ENCODE data around the gene SRMS.
"Not testable (repeated sequence)": the region's sequence is repeated elsewhere in the genome, so short reads cannot be mapped to it uniquely, and the experiment has no call there.

Gene SRMS

DNA sequence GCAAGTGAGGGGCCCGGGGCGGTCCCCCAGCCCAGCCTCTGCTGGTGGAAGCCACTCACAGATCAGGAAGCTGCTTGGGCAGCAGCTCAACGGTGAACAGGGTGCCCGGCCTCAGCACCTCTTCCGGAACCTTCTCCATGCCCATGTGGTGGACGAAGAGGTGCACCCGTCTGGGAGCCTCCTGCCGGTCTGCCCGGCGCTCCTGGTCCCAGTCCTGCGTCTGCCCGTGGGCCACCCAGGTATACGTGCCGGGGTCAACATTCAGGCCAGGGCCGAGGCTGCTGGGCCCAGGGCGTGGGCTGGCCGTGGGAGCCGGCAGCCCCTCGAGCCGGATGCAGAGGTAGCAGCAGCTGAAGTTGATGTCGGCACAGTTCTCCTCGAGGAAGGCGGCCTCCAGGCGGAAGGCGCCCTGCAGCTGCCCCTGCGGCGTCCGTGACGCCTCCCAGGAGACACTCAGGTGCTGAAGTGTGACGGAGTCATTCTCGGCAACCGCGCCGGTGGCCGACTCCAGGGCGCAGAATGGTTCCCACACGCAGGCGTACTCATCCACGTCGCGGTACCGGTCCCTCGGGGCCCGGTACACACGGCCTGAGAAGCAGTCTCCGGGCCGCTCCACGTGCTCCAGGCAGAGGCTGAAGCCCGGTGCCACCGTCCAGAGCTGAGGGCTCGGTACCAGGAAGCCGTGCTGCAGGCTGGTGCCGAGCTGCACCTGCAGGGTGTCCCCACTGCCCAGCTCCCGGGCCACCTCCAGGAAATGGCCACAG is 15.1 kb upstream of the SRMS start:
- DNase-seq (ENCODE audit: low spot score): no peak
- TF ChIP-seq CTCF (IDR thresholded peaks at IDR 0.05; ENCODE audit: borderline replicate concordance, control extremely low read depth, extremely low read depth, insufficient read depth, missing control alignments): no peak
- in situ Hi-C loops (cut with MboI; ENCODE audit: low sequenced_read_pairs, unreplicated experiment): no loop called here

- in situ Hi-C loops (cut with MboI; ENCODE audit: low sequenced_read_pairs, unreplicated experiment): no loop called here
- DNase-seq (ENCODE audit: low spot score): no peak
- TF ChIP-seq CTCF (IDR thresholded peaks at IDR 0.05; ENCODE audit: borderline replicate concordance, control extremely low read depth, extremely low read depth, insufficient read depth, missing control alignments): no peak
Observed at GRCh38 chr20:63561624-63562396, 14.3 kb upstream of the SRMS start.

DNA sequence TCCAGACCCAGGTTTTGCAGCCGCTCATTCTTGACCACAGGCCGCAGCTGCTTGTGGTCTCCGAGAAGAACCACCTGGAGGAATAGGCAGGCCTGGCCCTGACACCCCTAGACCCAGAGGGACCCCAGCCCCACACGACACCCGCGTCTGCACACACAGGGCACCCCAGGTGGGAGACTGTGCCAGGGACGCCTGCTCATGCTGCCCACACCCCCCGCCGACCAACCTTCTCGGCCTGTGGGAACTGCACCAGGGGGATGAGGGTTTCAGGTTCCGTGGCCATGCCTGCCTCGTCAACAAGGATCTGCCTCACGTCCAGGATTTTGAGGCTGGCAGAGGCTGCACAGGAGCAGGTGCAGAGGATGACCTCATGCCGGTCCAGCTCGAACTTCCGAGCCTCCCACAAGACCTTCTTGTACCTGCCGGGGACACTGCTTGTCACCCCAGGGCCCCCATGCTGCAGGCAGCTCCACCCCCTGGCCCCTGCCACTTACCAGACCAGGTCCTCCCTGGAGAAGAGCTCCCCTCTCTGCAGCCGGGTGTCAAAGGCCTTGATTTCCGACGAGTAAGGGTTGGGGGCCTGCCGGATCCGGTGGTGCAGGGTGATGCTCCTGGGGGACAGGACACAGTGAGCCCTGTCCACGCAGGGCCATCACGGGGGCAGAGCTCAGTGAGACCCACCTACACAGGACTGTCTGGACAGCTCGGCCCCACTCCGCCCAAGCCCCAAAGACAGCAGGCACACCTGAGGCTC is 13.5 kb upstream of the SRMS start:
- DNase-seq (ENCODE audit: low spot score): no peak
- no peak for TF ChIP-seq CTCF (IDR thresholded peaks at IDR 0.05; ENCODE audit: borderline replicate concordance, control extremely low read depth, extremely low read depth, insufficient read depth, missing control alignments)
- in situ Hi-C loops (cut with MboI; ENCODE audit: low sequenced_read_pairs, unreplicated experiment): no loop called here

DNA sequence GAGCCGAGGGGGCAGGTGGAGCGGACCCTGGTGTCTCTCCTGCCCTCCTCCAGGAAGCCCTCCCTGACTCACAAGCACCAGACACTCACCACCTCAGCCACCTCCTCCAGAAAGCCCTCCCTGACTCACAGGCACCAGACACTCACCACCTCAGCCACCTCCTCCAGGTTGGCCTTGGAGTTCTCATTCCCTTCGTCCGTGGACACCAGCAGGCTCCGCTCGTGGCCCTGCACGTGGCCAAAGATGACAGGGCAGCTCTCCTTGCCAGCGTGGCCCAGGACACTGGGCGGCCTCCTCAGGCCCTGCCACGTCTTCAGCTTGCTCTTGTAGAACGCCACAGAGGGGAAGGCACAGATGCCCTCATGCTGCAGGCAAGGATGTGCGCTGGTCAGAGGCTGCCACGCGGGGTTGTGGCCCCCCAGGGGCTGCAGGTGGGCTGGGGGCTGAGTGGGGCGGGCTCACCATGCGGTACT is 12.8 kb upstream of the SRMS start:
- DNase-seq (ENCODE audit: low spot score): no peak

GRCh38 chr20:63559485-63560332 is 12.2 kb upstream of the SRMS start:
- in situ Hi-C loops (cut with MboI; ENCODE audit: low sequenced_read_pairs, unreplicated experiment); DNase-seq (ENCODE audit: low spot score): not testable (repeated sequence)

More for the DNA sequence above, 12.8 kb upstream of the SRMS start:
- no peak for TF ChIP-seq CTCF (IDR thresholded peaks at IDR 0.05; ENCODE audit: borderline replicate concordance, control extremely low read depth, extremely low read depth, insufficient read depth, missing control alignments)
- in situ Hi-C loops (cut with MboI; ENCODE audit: low sequenced_read_pairs, unreplicated experiment): no loop called here

- DNase-seq (ENCODE audit: low spot score): no peak
Observed at GRCh38 chr20:63558804-63559484, 11.4 kb upstream of the SRMS start.

More at GRCh38 chr20:63558804-63559484, 11.4 kb upstream of the SRMS start:
- in situ Hi-C loops (cut with MboI; ENCODE audit: low sequenced_read_pairs, unreplicated experiment): no loop called here
- no peak for TF ChIP-seq CTCF (IDR thresholded peaks at IDR 0.05; ENCODE audit: borderline replicate concordance, control extremely low read depth, extremely low read depth, insufficient read depth, missing control alignments)
